RWPE2 (cell line): ENCODE data around the gene PTPRD.

Source experiments
- ATAC-seq: fragments of 200-7000 bp; cut with Tn5 transposase; 3 replicates; pipeline ENCODE4 v1.9.1; 2021; ENCODE audit warnings: low read depth
- DNase-seq: peaks from one replicate; pipeline ENCODE4 v3.0.0-alpha.2; 2020; ENCODE audit warnings: low spot score
- H3K27ac ChIP-seq: fragments of 450-650 bp; 2 replicates; pipeline ENCODE4 v1.5.1; 2017; ENCODE audit warnings: mild to moderate bottlenecking; ENCODE audit not compliant: poor library complexity, severe bottlenecking
- H3K27me3 ChIP-seq: fragments of 250-450 bp; sonication (Bioruptor Pico); 2 replicates; pipeline ENCODE4 v1.5.1; 2021; ENCODE audit warnings: mild to moderate bottlenecking, moderate library complexity; ENCODE audit not compliant: insufficient read depth, poor library complexity, severe bottlenecking
- H3K36me3 ChIP-seq: fragments of 250-450 bp; sonication (Bioruptor Pico); 2 replicates; pipeline ENCODE4 v1.5.1; 2020; ENCODE audit warnings: low read depth, mild to moderate bottlenecking, moderate library complexity
- H3K4me1 ChIP-seq: fragments of 250-450 bp; sonication (Bioruptor Pico); 2 replicates; pipeline ENCODE4 v1.5.1; 2021; ENCODE audit warnings: mild to moderate bottlenecking, moderate library complexity; ENCODE audit not compliant: insufficient read depth, poor library complexity, severe bottlenecking
- H3K4me3 ChIP-seq: fragments of 250-450 bp; sonication (Bioruptor Pico); 2 replicates; pipeline ENCODE4 v1.5.1; 2021; ENCODE audit warnings: mild to moderate bottlenecking, moderate library complexity; ENCODE audit not compliant: severe bottlenecking
- H3K9me3 ChIP-seq: fragments of 250-450 bp; sonication (Bioruptor Pico); 2 replicates; pipeline ENCODE4 v1.5.1; 2021; ENCODE audit warnings: mild to moderate bottlenecking, moderate library complexity; ENCODE audit not compliant: severe bottlenecking
- TF ChIP-seq, protein P1 (sequence below): fragments of 450-650 bp; IDR thresholded peaks from one replicate; pipeline ENCODE4 v1.5.1; 2017; ENCODE audit warnings: mild to moderate bottlenecking, moderate library complexity; ENCODE audit not compliant: poor library complexity, severe bottlenecking

The PTPRD gene

DNA sequence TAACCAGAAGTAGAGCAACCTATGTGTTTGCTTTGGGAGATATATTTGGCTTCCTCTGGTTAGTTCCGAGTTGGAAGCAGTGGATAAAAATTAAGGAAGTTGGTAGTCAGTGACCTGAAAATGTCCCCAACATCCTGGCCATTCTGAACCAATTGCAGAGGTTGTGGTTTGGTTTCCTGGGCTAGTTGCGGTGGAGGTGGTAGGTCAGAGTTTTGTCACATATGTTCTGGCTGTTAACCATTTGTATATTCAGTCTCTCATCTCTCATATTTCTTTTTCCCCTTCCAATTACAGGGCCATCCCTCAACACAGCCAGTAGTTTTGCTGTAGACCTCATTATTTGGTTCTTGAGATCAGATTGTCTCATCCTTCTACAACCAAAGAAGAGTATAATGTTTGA lies 1026.9 kb downstream of the PTPRD start:
- Histone ChIP-seq H3K4me3 (no peak overlapping the region), H3K4me1 (no peaks in the 10 kb centered on the region), H3K27ac (no peak overlapping the region), H3K27me3 (no peaks in the 10 kb centered on the region), H3K36me3 (no peaks in the 10 kb centered on the region), H3K9me3 (no peaks in the 10 kb centered on the region)
- no peak for DNase-seq
- TF ChIP-seq, protein P1, sequence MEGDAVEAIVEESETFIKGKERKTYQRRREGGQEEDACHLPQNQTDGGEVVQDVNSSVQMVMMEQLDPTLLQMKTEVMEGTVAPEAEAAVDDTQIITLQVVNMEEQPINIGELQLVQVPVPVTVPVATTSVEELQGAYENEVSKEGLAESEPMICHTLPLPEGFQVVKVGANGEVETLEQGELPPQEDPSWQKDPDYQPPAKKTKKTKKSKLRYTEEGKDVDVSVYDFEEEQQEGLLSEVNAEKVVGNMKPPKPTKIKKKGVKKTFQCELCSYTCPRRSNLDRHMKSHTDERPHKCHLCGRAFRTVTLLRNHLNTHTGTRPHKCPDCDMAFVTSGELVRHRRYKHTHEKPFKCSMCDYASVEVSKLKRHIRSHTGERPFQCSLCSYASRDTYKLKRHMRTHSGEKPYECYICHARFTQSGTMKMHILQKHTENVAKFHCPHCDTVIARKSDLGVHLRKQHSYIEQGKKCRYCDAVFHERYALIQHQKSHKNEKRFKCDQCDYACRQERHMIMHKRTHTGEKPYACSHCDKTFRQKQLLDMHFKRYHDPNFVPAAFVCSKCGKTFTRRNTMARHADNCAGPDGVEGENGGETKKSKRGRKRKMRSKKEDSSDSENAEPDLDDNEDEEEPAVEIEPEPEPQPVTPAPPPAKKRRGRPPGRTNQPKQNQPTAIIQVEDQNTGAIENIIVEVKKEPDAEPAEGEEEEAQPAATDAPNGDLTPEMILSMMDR = no peak
- no peak for ATAC-seq

DNA sequence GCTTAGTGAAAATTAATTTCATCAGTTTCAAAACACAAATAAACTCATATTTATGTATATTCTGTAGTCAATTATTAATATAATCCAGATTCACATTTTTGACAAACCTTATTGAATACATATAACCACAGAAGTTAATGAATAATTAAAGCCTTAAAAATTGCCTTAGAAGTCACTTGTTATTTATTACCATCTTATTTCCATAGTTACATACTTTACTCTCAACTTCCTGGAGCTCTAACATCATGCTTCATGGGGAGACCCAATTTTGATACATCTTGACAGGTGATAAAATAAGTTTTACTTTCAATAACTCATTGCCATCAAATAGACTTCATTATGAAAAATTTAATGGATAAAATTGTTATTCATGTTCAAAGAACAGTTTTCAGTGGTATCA lies 1038.7 kb downstream of the PTPRD start:
- no peaks in the 10 kb centered on the region for H3K27me3 ChIP-seq
- H3K36me3 ChIP-seq = no peaks in the 10 kb centered on the region
- ATAC-seq = no peak
- TF ChIP-seq, protein P1 = no peak
- no peak overlapping the region for H3K27ac ChIP-seq
- DNase-seq = no peak
- H3K4me1 ChIP-seq = no peaks in the 10 kb centered on the region
- no peaks in the 10 kb centered on the region for H3K9me3 ChIP-seq
- no peak overlapping the region for H3K4me3 ChIP-seq

DNA sequence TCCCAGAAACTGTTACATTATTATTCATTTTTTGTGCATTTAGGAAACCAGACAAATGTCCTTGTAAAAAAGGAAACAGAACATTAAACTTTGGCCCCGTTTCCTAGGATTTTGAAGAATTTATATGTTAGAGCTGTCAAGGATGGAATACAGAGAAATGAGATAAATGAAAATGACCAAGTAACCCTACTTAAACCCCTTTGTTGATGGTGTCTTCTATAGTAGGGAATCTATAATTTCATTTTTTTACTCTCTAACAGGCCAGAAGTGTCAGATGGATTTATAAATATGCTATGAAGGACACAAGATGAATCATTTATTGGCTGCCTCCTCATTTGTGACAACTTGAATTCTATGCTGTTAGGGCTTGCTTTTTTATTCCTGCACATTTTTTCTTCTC lies 1047.1 kb downstream of the PTPRD start:
- no peaks in the 10 kb centered on the region for H3K36me3 ChIP-seq
- DNase-seq = no peak
- H3K9me3 ChIP-seq = no peaks in the 10 kb centered on the region
- H3K4me1 ChIP-seq = no peaks in the 10 kb centered on the region
- ATAC-seq = no peak
- TF ChIP-seq, protein P1 = no peak
- H3K27me3 ChIP-seq = no peaks in the 10 kb centered on the region
- no peak overlapping the region for H3K4me3 ChIP-seq
- H3K27ac ChIP-seq = no peak overlapping the region

DNA sequence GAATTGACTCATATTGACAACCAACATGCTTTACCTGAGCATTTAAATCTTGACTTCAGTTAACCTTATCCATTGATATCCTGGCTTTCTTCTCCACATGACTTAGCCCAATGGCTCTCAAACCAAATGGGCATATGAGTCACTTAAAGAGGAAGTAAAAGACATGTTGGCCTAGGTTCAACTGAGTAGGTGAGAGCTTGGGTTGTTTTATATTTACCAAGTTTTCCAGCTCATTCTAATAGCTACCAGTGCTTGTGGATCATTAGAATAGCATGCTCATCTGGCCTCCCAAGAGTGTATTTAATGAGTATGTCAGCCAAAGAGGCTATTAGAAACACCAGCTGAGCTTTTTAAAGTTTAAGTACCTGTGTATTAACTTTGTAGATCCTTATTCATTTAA lies 1049.0 kb downstream of the PTPRD start:
- H3K36me3 ChIP-seq = no peaks in the 10 kb centered on the region
- no peaks in the 10 kb centered on the region for H3K27me3 ChIP-seq
- ATAC-seq = no peak
- no peak overlapping the region for H3K27ac ChIP-seq
- TF ChIP-seq, protein P1 = no peak
- H3K4me1 ChIP-seq = no peaks in the 10 kb centered on the region
- no peak overlapping the region for H3K4me3 ChIP-seq
- no peaks in the 10 kb centered on the region for H3K9me3 ChIP-seq
- no peak for DNase-seq

DNA sequence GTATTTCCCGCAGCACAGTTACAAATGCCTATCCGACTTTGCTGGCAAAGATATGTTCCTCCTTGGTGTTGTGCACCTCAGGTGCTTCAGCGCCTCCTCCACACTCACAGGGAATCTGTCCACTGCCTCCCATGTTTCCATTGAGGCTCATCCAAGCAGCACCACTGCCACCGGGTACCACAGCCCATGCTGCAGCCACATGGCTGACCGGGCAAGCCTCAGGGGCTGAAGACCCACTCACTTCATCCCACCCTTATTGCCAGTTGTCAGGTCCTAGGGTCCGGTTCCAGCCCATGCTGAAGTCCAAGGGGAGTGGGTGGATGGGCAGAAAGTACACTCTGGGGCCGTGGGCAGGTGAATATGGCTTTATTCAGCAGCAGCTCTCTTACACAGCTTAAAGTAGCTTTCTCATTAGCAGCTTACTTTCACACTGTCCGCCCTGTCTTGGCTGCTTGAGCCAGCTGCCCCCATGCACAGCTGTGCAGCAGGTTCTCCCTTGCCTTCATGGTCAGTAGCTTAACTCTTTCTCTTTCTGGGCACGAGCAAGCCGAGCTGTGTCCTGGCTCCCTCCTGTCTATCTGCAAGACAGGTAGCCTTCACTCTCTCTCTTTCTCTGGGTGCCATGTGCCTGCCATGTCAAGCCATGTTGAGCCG lies 1052.3 kb downstream of the PTPRD start:
- H3K27ac ChIP-seq = no peak overlapping the region
- no peaks in the 10 kb centered on the region for H3K36me3 ChIP-seq
- H3K4me3 ChIP-seq = no peak overlapping the region
- DNase-seq (no peak), ATAC-seq (no peak)
- H3K27me3 ChIP-seq = no peaks in the 10 kb centered on the region
- no peaks in the 10 kb centered on the region for H3K4me1 ChIP-seq
- H3K9me3 ChIP-seq = no peaks in the 10 kb centered on the region
- TF ChIP-seq, protein P1 = no peak
